Stimulated activated CD4-positive, alpha-beta T cell treated with anti-CD3 and anti-CD28 coated beads, Interleukin-1b, Interleukin-23, amount 100 ng/mL, for 48 hours (primary cell): Measurements from ENCODE around the gene IL16.

ENCODE experiments used
- DNase-seq: peaks from one replicate; pipeline ENCODE4 v3.0.0-alpha.2; 2020

Gene IL16

GRCh38 chr15:81258455-81258854 is 61.8 kb downstream of the IL16 start:
- no peak for DNase-seq

- no peak for DNase-seq
These were observed 63.1 kb downstream of the IL16 start for GRCh38 chr15:81259760-81260298.

GRCh38 chr15:81261172-81261811 is 64.6 kb downstream of the IL16 start:
- DNase-seq, result no peak

GRCh38 chr15:81263477-81263876 is 66.8 kb downstream of the IL16 start:
- no peak for DNase-seq

- no peak for DNase-seq
These were observed 67.6 kb downstream of the IL16 start for GRCh38 chr15:81264072-81264857.

GRCh38 chr15:81265256-81265943 is 68.7 kb downstream of the IL16 start:
- DNase-seq, result no peak

GRCh38 chr15:81265944-81266775 is 69.5 kb downstream of the IL16 start:
- DNase-seq, result peak; percentile 83

GRCh38 chr15:81268340-81268739 is 71.7 kb downstream of the IL16 start:
- no peak for DNase-seq

- DNase-seq, result no peak
These were observed 72.4 kb downstream of the IL16 start for GRCh38 chr15:81268881-81269601.

GRCh38 chr15:81270188-81270587 is 73.5 kb downstream of the IL16 start:
- no peak for DNase-seq

- DNase-seq, result no peak
These were observed 74.3 kb downstream of the IL16 start for GRCh38 chr15:81270781-81271491.

- no peak for DNase-seq
These were observed 75.3 kb downstream of the IL16 start for GRCh38 chr15:81271761-81272644.

GRCh38 chr15:81273200-81273599 is 76.5 kb downstream of the IL16 start:
- no peak for DNase-seq

GRCh38 chr15:81273855-81274254 is 77.2 kb downstream of the IL16 start:
- DNase-seq, result no peak

GRCh38 chr15:81274255-81274654 is 77.6 kb downstream of the IL16 start:
- DNase-seq, result no peak

- peak; percentile 81 for DNase-seq
These were observed 78.4 kb downstream of the IL16 start for GRCh38 chr15:81274931-81275707.

- DNase-seq, result no peak
These were observed 79.2 kb downstream of the IL16 start for GRCh38 chr15:81275711-81276392.

GRCh38 chr15:81276967-81277366 is 80.3 kb downstream of the IL16 start:
- no peak for DNase-seq

GRCh38 chr15:81277851-81278250 is 81.2 kb downstream of the IL16 start:
- no peak for DNase-seq
